Esophagus squamous epithelium (tissue), 5 donors: ENCODE measurements around the gene SCARF1. TPM values are rescaled to one million over a fixed set of nuclear protein-coding genes. Genes with fewer than 3 reads are reported as not detected.
A peak's percentile ranks its signal among the peaks of the same experiment; 100 is the strongest.

Experiments
- DNase-seq: peaks from one replicate; lab custom pipeline; 2025; lab: John Stamatoyannopoulos, UW
- H3K27ac ChIP-seq, 4 donors: fragments of 200-600 bp; sonication (generic); one replicate each; pipeline ENCODE4 v1.5.1; 2016 to 2019; ENCODE audit warnings: mild to moderate bottlenecking in 1 of 4
- H3K27me3 ChIP-seq, 4 donors: fragments of 200-600 bp; sonication (generic); 1 replicate in 3 of 4; 2 replicates in 1 of 4; pipeline versions ENCODE4 v1.5.1 to v1.6.0; 2017 to 2021; ENCODE audit warnings: antibody characterized with exemption in 1 of 4
- H3K36me3 ChIP-seq, 3 donors: fragments of 200-600 bp; sonication (generic); one replicate each; pipeline ENCODE4 v1.5.1; 2016 to 2019
- H3K4me1 ChIP-seq, 3 donors: fragments of 200-600 bp; sonication (generic); one replicate each; pipeline ENCODE4 v1.5.1; 2017 to 2019
- H3K4me3 ChIP-seq, 4 donors: fragments of 200-600 bp; sonication (generic); 1 replicate in 3 of 4; 2 replicates in 1 of 4; pipeline ENCODE4 v1.5.1; 2016 to 2019; ENCODE audit warnings: mild to moderate bottlenecking in 2 of 4, moderate library complexity in 1 of 4
- H3K9me3 ChIP-seq, 3 donors: fragments of 200-600 bp; sonication (generic); one replicate each; pipeline ENCODE4 v1.5.1; 2016 to 2019
- CTCF ChIP-seq, 6 experiments: fragments of 450-650 bp in 4 of 6; fragments of 200-600 bp in 2 of 6; sonication (generic) in 2 of 6; IDR thresholded peaks; one replicate each; pipeline ENCODE4 v1.5.1; 2016 to 2019; ENCODE audit warnings: antibody characterized with exemption in 6 of 6, mild to moderate bottlenecking in 4 of 6, moderate library complexity in 4 of 6
- POLR2A ChIP-seq, 4 donors: fragments of 450-650 bp; IDR thresholded peaks; one replicate each; pipeline ENCODE4 v1.6.1; 2017; ENCODE audit warnings: antibody characterized with exemption in 4 of 4, mild to moderate bottlenecking in 4 of 4, moderate library complexity in 3 of 4
- WGBS, 2 donors: methylation state at CpG; one replicate each; pipeline ENCODE4 v1.1.5; 2018; 5-methylcytosine and 5-hydroxymethylcytosine counted together
- intact Hi-C: fragments of 100-400 bp; cut with DNase I; formaldehyde crosslinking; loops from one replicate; pipeline ENCODE4 v1.15.0; 2022
- total RNA-seq, 4 donors: library from RNA; depleted of rRNA; stranded (reverse); fragments of >200 nt; gene quantifications; one replicate each; pipeline ENCODE4 v1.1.0, GENCODE V29; 2016
- donor health status: DM: yes; HTN: yes; CAD: no.

Gene SCARF1
- total RNA-seq, 4 donors from 2014 or later, result 2.0 to 5.7 (median 3.3) TPM

GRCh38 chr17:1620486-1620885, 25.0 kb downstream of the SCARF1 start:
- no peak overlapping the region for H3K27ac ChIP-seq
- H3K4me1 ChIP-seq, result peaks cover 10 to 35% (median 10%) of the 10 kb centered on the region in 3 donors
- H3K36me3 ChIP-seq, result no peaks in the 10 kb centered on the region
- TF ChIP-seq CTCF (IDR thresholded peaks at IDR 0.05), result no peak
- no peak for TF ChIP-seq POLR2A (IDR thresholded peaks at IDR 0.05)
- no peak overlapping the region for H3K4me3 ChIP-seq
- intact Hi-C loops, result no loop called here
- no peak for DNase-seq
- no peaks in the 10 kb centered on the region for H3K9me3 ChIP-seq
- H3K27me3 ChIP-seq, result no peaks in the 10 kb centered on the region
- 70 to 81% methylated on average over 6 to 9 of the region's 13 CpGs for WGBS, 2 donors

DNA sequence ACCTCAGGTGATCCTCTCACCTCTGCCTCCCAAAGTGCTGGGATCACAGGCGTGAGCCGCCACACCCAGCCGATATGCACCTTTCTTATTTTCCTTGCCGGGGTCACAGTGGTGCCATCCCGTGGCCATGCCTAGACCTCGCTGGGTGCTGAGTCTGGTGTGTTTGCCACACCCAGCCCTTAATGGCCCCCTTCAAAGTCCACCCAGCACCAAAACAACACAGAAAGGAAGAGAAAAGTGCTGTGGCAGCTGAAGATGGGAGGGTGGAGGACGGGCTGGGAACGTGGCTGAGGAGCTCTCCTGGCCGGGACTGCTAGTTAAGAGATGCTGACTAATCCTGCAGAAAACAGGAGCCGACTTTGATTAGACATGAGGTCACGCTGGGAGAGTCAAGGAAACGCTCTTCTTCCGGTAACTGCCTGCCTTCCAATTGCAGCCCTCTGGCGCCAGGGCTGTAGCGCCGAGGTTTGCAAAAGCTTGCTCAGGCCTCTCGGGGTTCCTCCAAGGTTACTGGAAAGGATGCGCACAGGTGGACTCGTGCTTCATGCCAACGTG, 27.8 kb downstream of the SCARF1 start:
- no peaks in the 10 kb centered on the region for H3K27me3 ChIP-seq
- DNase-seq, result no peak
- peak overlapping the region; percentile 21 to 59 (median 32) for H3K27ac ChIP-seq
- no peaks in the 10 kb centered on the region for H3K36me3 ChIP-seq
- 32 to 53% methylated on average over 14 to 17 of the region's 20 CpGs for WGBS, 2 donors
- TF ChIP-seq POLR2A (IDR thresholded peaks at IDR 0.05) (no peak), CTCF (IDR thresholded peaks at IDR 0.05) (peak in 1 of 6 experiments; percentile 4)
- no peaks in the 10 kb centered on the region for H3K9me3 ChIP-seq
- intact Hi-C loops, result no loop called here
- H3K4me3 ChIP-seq, result no peak overlapping the region
- H3K4me1 ChIP-seq, result peaks cover 8 to 14% (median 10%) of the 10 kb centered on the region in 3 donors

- intact Hi-C loops, result no loop called here
- Histone ChIP-seq H3K4me3 (no peak overlapping the region), H3K4me1 (peaks cover 8 to 14% (median 10%) of the 10 kb centered on the region in 3 donors), H3K9me3 (no peaks in the 10 kb centered on the region), H3K27me3 (no peaks in the 10 kb centered on the region), H3K36me3 (no peaks in the 10 kb centered on the region), H3K27ac (no peak overlapping the region)
- 85 to 86% methylated on average over 4 to 13 of the region's 13 CpGs for WGBS, 2 donors
- TF ChIP-seq CTCF (IDR thresholded peaks at IDR 0.05), result no peak
- TF ChIP-seq POLR2A (IDR thresholded peaks at IDR 0.05), result no peak
- DNase-seq, result no peak
Observed at GRCh38 chr17:1616101-1616500, 29.4 kb downstream of the SCARF1 start.

DNA sequence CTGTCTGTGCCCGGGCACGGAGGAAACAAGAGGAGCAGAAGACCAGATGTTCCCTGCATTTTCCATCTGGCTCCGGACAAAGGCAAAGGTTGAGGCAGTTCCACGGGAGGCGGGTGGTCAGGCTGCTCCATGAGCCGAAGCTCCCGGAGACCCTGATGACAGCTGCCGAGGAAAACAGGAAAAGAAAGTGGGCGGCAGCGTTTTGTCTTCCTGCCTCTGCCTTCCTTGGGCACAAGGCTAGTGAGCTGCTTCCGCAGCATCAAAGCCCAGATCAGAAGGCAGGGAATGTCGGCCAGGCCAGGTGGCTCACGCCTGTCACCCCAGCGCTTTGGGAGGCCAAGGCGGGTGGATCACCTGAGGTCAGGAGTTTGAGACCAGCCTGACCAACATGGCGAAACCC, 33.1 kb downstream of the SCARF1 start:
- TF ChIP-seq POLR2A (IDR thresholded peaks at IDR 0.05) (no peak), CTCF (IDR thresholded peaks at IDR 0.05) (no peak)
- Histone ChIP-seq H3K27ac (peak overlapping the region in 3 of 4 donors; percentile 22 to 42 (median 28)), H3K4me3 (no peak overlapping the region), H3K9me3 (no peaks in the 10 kb centered on the region), H3K4me1 (peaks cover 0 to 9% (median 6%) of the 10 kb centered on the region in 3 donors), H3K36me3 (no peaks in the 10 kb centered on the region), H3K27me3 (no peaks in the 10 kb centered on the region)
- intact Hi-C loops, result no loop called here
- no peak for DNase-seq
- 67 to 84% methylated on average over 8 of the region's 16 CpGs for WGBS, 2 donors

- Histone ChIP-seq H3K4me1 (peaks cover 0 to 12% (median 6%) of the 10 kb centered on the region in 3 donors), H3K4me3 (no peak overlapping the region), H3K36me3 (no peaks in the 10 kb centered on the region), H3K27ac (peak overlapping the region in 3 of 4 donors; percentile 22 to 42 (median 28)), H3K27me3 (no peaks in the 10 kb centered on the region), H3K9me3 (no peaks in the 10 kb centered on the region)
- WGBS, 2 donors, result 78% methylated on average over 8 to 10 of the region's 10 CpGs
- intact Hi-C loops, result no loop called here
- DNase-seq, result no peak
- TF ChIP-seq CTCF (IDR thresholded peaks at IDR 0.05) (no peak), POLR2A (IDR thresholded peaks at IDR 0.05) (no peak)
Observed at GRCh38 chr17:1611715-1612114, 33.8 kb downstream of the SCARF1 start.
